ENCODE data around the gene UNC13C.

- TF ChIP-seq CTCF (IDR thresholded peaks at IDR 0.05) (no peak), POLR2A (IDR thresholded peaks at IDR 0.05) (no peak)
Measured at GRCh38 chr15:54410481-54410880, 432.2 kb downstream of the UNC13C start.
